IMR-90 (cell line): Measurements from ENCODE around the gene SEL1L3. TPM values are rescaled to one million over a fixed set of nuclear protein-coding genes. Genes with fewer than 3 reads are reported as not detected.

Experiments
- ATAC-seq: fragments of 200-7000 bp; cut with Tn5 transposase; 2 replicates; pipeline ENCODE4 v1.9.1; 2020; ENCODE audit warnings: low read depth, mild to moderate bottlenecking, moderate library complexity
- BruUV-seq: library from RNA; stranded (reverse); fragments of 400-500 nt; replicated peaks from 2 replicates; lab custom pipeline; 2021; lab: Mats Ljungman, UMichigan
- CTCF ChIA-PET: fragments of 300-600 bp; formaldehyde crosslinking; extraction: SDS; loops from one replicate; lab custom pipeline; 2021; ENCODE audit warnings: antibody characterized with exemption; lab: Yijun Ruan, JAX
- POLR2A ChIA-PET: fragments of 300-600 bp; sonication (Branson Sonifier 250); formaldehyde crosslinking; loops from one replicate; lab custom pipeline; 2022; ENCODE audit warnings: antibody characterized with exemption; ENCODE audit not compliant: unreplicated experiment; lab: Charles Lee
- DNase-seq: peaks from one replicate; pipeline ENCODE4 v3.0.0; 2013
- H2AFZ ChIP-seq: replicated peaks from 2 replicates; pipeline ENCODE3; 2013; ENCODE audit warnings: low read length, mild to moderate bottlenecking; ENCODE audit not compliant: poor library complexity
- H2AK5ac ChIP-seq: 2 replicates; pipeline ENCODE4 v1.6.1; 2013; ENCODE audit warnings: low read depth, low read length, inconsistent platforms
- H2AK9ac ChIP-seq: replicated peaks from 2 replicates; pipeline ENCODE3; 2013; ENCODE audit warnings: mild to moderate bottlenecking, low read depth, low read length, moderate library complexity; ENCODE audit not compliant: poor library complexity
- H2BK120ac ChIP-seq: 2 replicates; pipeline ENCODE4 v1.6.1; 2013; ENCODE audit warnings: low read depth, low read length, inconsistent platforms
- H2BK15ac ChIP-seq: 3 replicates; pipeline ENCODE4 v1.6.1; 2013; ENCODE audit warnings: low read depth, low read length, inconsistent platforms
- H2BK20ac ChIP-seq: 2 replicates; pipeline ENCODE4 v1.6.1; 2013; ENCODE audit warnings: low read depth, mild to moderate bottlenecking, inconsistent platforms, low read length, moderate library complexity
- H2BK5ac ChIP-seq: 2 replicates; pipeline ENCODE4 v1.6.1; 2013; ENCODE audit warnings: mild to moderate bottlenecking, low read depth, low read length, inconsistent platforms; ENCODE audit not compliant: poor library complexity, severe bottlenecking
- H3K14ac ChIP-seq: replicated peaks from 2 replicates; pipeline ENCODE4 v1.6.1; 2013; ENCODE audit warnings: low read depth, low read length, inconsistent platforms
- H3K18ac ChIP-seq: 2 replicates; pipeline ENCODE4 v1.6.1; 2013; ENCODE audit warnings: low read depth, low read length, control low read depth
- H3K23ac ChIP-seq: 2 replicates; pipeline ENCODE4 v1.6.1; 2013; ENCODE audit warnings: low read depth, low read length, inconsistent platforms
- H3K27ac ChIP-seq: 2 replicates; pipeline ENCODE4 v1.5.1; 2013; ENCODE audit warnings: mild to moderate bottlenecking, control low read depth, low read length; ENCODE audit not compliant: insufficient read depth
- H3K27me3 ChIP-seq: 2 replicates; pipeline ENCODE4 v1.6.1; 2013; ENCODE audit warnings: low read length; ENCODE audit not compliant: control insufficient read depth, insufficient read depth
- H3K36me3 ChIP-seq: 2 replicates; pipeline ENCODE4 v1.6.1; 2013; ENCODE audit warnings: low read length, mixed read lengths; ENCODE audit not compliant: control insufficient read depth, insufficient read depth
- H3K4ac ChIP-seq: 2 replicates; pipeline ENCODE4 v1.6.1; 2013; ENCODE audit warnings: low read depth, low read length, inconsistent platforms
- H3K4me1 ChIP-seq: 2 replicates; pipeline ENCODE4 v1.6.1; 2013; ENCODE audit warnings: low read length, mixed read lengths; ENCODE audit not compliant: control insufficient read depth, insufficient read depth
- H3K4me2 ChIP-seq: 2 replicates; pipeline ENCODE4 v1.6.1; 2013; ENCODE audit warnings: low read depth, mild to moderate bottlenecking, control low read depth, low read length, moderate library complexity
- H3K4me3 ChIP-seq: 2 replicates; pipeline ENCODE4 v1.5.1; 2013; ENCODE audit warnings: low read depth, mild to moderate bottlenecking, control low read depth, low read length, moderate library complexity; ENCODE audit not compliant: insufficient read depth
- H3K56ac ChIP-seq: 2 replicates; pipeline ENCODE4 v1.6.1; 2013; ENCODE audit warnings: low read length, inconsistent platforms; ENCODE audit not compliant: insufficient read depth; ENCODE audit errors: extremely low read depth
- H3K79me1 ChIP-seq, 2 experiments: 2 replicates each; pipeline ENCODE4 v1.6.1; 2013; ENCODE audit warnings: low read length in 2 of 2, inconsistent platforms in 1 of 2, low read depth in 1 of 2
- H3K9ac ChIP-seq: 2 replicates; pipeline ENCODE4 v1.6.1; 2013; ENCODE audit warnings: low read depth, low read length, control low read depth
- H3K9me1 ChIP-seq: 2 replicates; pipeline ENCODE4 v1.6.1; 2013; ENCODE audit warnings: low read length, inconsistent platforms; ENCODE audit not compliant: insufficient read depth
- H3K9me3 ChIP-seq: 2 replicates; pipeline ENCODE4 v1.6.1; 2013; ENCODE audit warnings: low read length; ENCODE audit not compliant: control insufficient read depth, insufficient read depth
- H4K20me1 ChIP-seq: 2 replicates; pipeline ENCODE4 v1.6.1; 2013; ENCODE audit warnings: low read length, inconsistent platforms; ENCODE audit not compliant: insufficient read depth
- H4K5ac ChIP-seq: 2 replicates; pipeline ENCODE4 v1.6.1; 2013; ENCODE audit warnings: mild to moderate bottlenecking, low read depth, low read length, control low read depth
- H4K8ac ChIP-seq, 2 experiments: 2 replicates each; pipeline ENCODE4 v1.6.1; 2013; ENCODE audit warnings: low read depth in 2 of 2, low read length in 2 of 2, control low read depth in 1 of 2, inconsistent platforms in 1 of 2
- H4K91ac ChIP-seq: 2 replicates; pipeline ENCODE4 v1.6.1; 2013; ENCODE audit warnings: low read depth, low read length, inconsistent platforms; ENCODE audit not compliant: insufficient read depth
- BHLHE40 ChIP-seq: fragments of 150-350 bp; IDR thresholded peaks from 2 replicates; pipeline ENCODE4 v1.6.1; 2016; ENCODE audit warnings: mild to moderate bottlenecking, low read depth, low read length
- FOS ChIP-seq: fragments of 150-350 bp; IDR thresholded peaks from 2 replicates; pipeline ENCODE4 v1.6.1; 2016; ENCODE audit warnings: low read depth, low read length
- MAFK ChIP-seq: IDR thresholded peaks from 2 replicates; pipeline ENCODE4 v1.6.1; 2012; ENCODE audit warnings: low read depth, low read length, improper control_type of control experiment
- NFE2L2 ChIP-seq: fragments of 150-350 bp; IDR thresholded peaks from 2 replicates; pipeline ENCODE4 v1.6.1; 2016; ENCODE audit warnings: low read depth, mild to moderate bottlenecking, low read length
- RAD21 ChIP-seq: IDR thresholded peaks from 2 replicates; pipeline ENCODE4 v1.6.1; 2012; ENCODE audit warnings: low read length, improper control_type of control experiment
- RCOR1 ChIP-seq: IDR thresholded peaks from 2 replicates; pipeline ENCODE4 v1.6.1; 2012; ENCODE audit warnings: mild to moderate bottlenecking, low read length, improper control_type of control experiment; ENCODE audit not compliant: insufficient replicate concordance
- RFX5 ChIP-seq: IDR thresholded peaks from 2 replicates; pipeline ENCODE4 v1.8.0; 2012; ENCODE audit warnings: low read depth, mild to moderate bottlenecking, low read length, moderate library complexity
- SMC3 ChIP-seq: fragments of 150-350 bp; IDR thresholded peaks from 2 replicates; pipeline ENCODE4 v1.6.1; 2016; ENCODE audit warnings: low read depth, mild to moderate bottlenecking, antibody characterized with exemption, low read length, moderate library complexity
- dilution Hi-C: fragments of 300-500 bp; cut with HindIII; formaldehyde crosslinking; loops from one replicate; pipeline ENCODE4 v1.14.3; 2018; ENCODE audit warnings: low sequenced_read_pairs; ENCODE audit not compliant: unreplicated experiment
- in situ Hi-C: fragments of 300-500 bp; cut with MboI; formaldehyde crosslinking; loops from 3 replicates; pipeline ENCODE4 v1.14.3; 2019; ENCODE audit warnings: low sequenced_read_pairs, inconsistent platforms, mixed read lengths
- intact Hi-C: fragments of 100-400 bp; cut with micrococcal nuclease; formaldehyde crosslinking; loops from 2 replicates; pipeline ENCODE4 v1.10.0; 2022
- polyA plus RNA-seq, 3 experiments: library from polyadenylated mRNA; depleted of rRNA; stranded (reverse); fragments of >200 nt; gene quantifications; 2 replicates each; pipeline ENCODE4 v1.2.3, GENCODE V29; 2012; ENCODE audit warnings: low replicate concordance in 1 of 3
- total RNA-seq: library from RNA; depleted of rRNA; stranded (reverse); fragments of >200 nt; gene quantifications from 2 replicates; pipeline ENCODE4 v1.2.3, GENCODE V29; 2012
- TF ChIP-seq, protein P1 (sequence below): fragments of 150-350 bp; IDR thresholded peaks from 2 replicates; pipeline ENCODE4 v1.6.1; 2016; ENCODE audit warnings: low read depth, mild to moderate bottlenecking, low read length, moderate library complexity, borderline replicate concordance
- TF ChIP-seq, protein P2 (sequence below): fragments of 150-350 bp; IDR thresholded peaks from 2 replicates; pipeline ENCODE4 v1.6.1; 2017; ENCODE audit warnings: mild to moderate bottlenecking, antibody characterized with exemption, low read length, low read depth
- TF ChIP-seq, protein P3 (sequence below): conservative IDR thresholded peaks from 2 replicates; pipeline ENCODE4 v1.5.1; 2012; ENCODE audit warnings: mild to moderate bottlenecking, low read depth, low read length, improper control_type of control experiment

SEL1L3 gene
- total and polyA plus RNA-seq, 2 of the 4 experiments (the other 2 are of a cell fraction), result 16.4 to 43.7 TPM

DNA sequence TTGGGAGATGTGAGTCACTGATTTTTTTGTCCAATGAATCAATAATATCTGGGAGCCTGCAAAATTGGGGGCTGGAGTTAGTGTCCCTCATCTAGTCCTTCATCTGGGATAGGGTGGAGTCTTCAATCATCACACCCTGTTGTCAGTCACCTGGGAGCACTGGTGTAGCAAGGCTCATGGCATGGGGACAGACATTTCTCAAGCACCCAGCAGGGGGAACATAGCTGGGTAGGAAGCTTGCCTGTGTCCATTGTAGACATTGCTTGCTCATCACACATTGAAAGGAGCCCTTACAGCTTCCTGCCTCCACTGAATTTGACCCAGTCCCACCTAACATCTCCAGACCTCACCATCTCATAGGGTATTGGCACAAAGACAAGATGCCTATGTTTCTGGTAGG, 61.2 kb downstream of the SEL1L3 start:
- Histone ChIP-seq H3K9me3 (no peaks in the 10 kb centered on the region), H3K23ac (no peak overlapping the region), H3K27me3 (no peaks in the 10 kb centered on the region), H3K36me3 (peaks cover 12% of the 10 kb centered on the region), H4K5ac (no peak overlapping the region), H2AFZ (no peak overlapping the region), H2AK9ac (no peak overlapping the region), H2BK20ac (no peak overlapping the region), H4K91ac (no peak overlapping the region), H3K4me1 (no peaks in the 10 kb centered on the region; the same call in 1 of the 2 replicates), H3K56ac (no peak overlapping the region), H3K79me1 (no peaks in the 10 kb centered on the region), H3K9ac (no peak overlapping the region), H2BK15ac (no peak overlapping the region), H2BK120ac (no peak overlapping the region), H3K4me2 (no peak overlapping the region), H3K18ac (no peak overlapping the region), H3K9me1 (0 out of 2 replicates have a peak, but pooled peaks cover 3% of the 10 kb centered on the region), H3K4ac (no peak overlapping the region), H2AK5ac (no peak overlapping the region), H2BK5ac (no peak overlapping the region), H3K27ac (no peak overlapping the region), H4K20me1 (no peaks in the 10 kb centered on the region), H3K4me3 (no peak overlapping the region), H3K14ac (no peak overlapping the region), H4K8ac (no peak overlapping the region)
- no TSS peak for BruUV-seq
- in situ Hi-C loops, result no loop called here
- ATAC-seq, result no peak
- ChIA-PET POLR2A (no interaction called here), CTCF (no interaction called here)
- TF ChIP-seq, protein P1, sequence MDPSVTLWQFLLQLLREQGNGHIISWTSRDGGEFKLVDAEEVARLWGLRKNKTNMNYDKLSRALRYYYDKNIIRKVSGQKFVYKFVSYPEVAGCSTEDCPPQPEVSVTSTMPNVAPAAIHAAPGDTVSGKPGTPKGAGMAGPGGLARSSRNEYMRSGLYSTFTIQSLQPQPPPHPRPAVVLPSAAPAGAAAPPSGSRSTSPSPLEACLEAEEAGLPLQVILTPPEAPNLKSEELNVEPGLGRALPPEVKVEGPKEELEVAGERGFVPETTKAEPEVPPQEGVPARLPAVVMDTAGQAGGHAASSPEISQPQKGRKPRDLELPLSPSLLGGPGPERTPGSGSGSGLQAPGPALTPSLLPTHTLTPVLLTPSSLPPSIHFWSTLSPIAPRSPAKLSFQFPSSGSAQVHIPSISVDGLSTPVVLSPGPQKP, result no peak
- no peak for TF ChIP-seq NFE2L2
- TF ChIP-seq BHLHE40, result no peak
- TF ChIP-seq RAD21, result no peak
- TF ChIP-seq RCOR1, result no peak
- TF ChIP-seq MAFK, result no peak
- no peak for TF ChIP-seq FOS
- TF ChIP-seq, protein P2, sequence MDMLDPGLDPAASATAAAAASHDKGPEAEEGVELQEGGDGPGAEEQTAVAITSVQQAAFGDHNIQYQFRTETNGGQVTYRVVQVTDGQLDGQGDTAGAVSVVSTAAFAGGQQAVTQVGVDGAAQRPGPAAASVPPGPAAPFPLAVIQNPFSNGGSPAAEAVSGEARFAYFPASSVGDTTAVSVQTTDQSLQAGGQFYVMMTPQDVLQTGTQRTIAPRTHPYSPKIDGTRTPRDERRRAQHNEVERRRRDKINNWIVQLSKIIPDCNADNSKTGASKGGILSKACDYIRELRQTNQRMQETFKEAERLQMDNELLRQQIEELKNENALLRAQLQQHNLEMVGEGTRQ, result no peak
- no peak for TF ChIP-seq RFX5
- no peak for TF ChIP-seq SMC3
- TF ChIP-seq, protein P3, sequence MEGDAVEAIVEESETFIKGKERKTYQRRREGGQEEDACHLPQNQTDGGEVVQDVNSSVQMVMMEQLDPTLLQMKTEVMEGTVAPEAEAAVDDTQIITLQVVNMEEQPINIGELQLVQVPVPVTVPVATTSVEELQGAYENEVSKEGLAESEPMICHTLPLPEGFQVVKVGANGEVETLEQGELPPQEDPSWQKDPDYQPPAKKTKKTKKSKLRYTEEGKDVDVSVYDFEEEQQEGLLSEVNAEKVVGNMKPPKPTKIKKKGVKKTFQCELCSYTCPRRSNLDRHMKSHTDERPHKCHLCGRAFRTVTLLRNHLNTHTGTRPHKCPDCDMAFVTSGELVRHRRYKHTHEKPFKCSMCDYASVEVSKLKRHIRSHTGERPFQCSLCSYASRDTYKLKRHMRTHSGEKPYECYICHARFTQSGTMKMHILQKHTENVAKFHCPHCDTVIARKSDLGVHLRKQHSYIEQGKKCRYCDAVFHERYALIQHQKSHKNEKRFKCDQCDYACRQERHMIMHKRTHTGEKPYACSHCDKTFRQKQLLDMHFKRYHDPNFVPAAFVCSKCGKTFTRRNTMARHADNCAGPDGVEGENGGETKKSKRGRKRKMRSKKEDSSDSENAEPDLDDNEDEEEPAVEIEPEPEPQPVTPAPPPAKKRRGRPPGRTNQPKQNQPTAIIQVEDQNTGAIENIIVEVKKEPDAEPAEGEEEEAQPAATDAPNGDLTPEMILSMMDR, result no peak
- DNase-seq, result no peak
- dilution Hi-C loops, result no loop called here
- intact Hi-C loops, result no loop called here
